ENCODE data around the gene ZFR.
"Not testable (repeated sequence)": the region's sequence is repeated elsewhere in the genome, so short reads cannot be mapped to it uniquely, and the experiment has no call there.

Gene ZFR

DNA sequence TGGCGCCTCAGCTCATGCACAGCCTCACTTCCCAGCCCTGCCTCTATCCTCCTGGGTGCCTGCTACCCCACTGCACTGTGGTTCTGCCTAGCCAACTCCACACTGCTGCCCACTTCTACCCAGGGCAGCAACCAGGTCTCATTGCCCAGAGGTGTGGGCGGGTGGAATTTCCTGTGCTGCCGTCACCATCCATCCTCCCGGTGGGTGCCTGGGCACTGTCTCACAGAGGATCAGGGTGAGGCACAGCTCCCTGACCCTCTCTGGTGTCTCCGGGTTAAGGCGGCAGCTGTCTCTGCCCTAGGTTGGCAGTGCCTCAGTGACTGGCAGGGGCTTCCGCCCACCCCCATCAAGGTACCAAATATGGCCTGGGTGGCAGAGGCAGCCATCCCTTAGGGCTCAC is 127.5 kb downstream of the ZFR start:
- no peak for DNase-seq

- DNase-seq, result no peak
Observed at GRCh38 chr5:32315221-32316014, 129.1 kb downstream of the ZFR start.

- DNase-seq, result no peak
Observed at GRCh38 chr5:32314658-32315057, 129.9 kb downstream of the ZFR start.

- not testable (repeated sequence) for DNase-seq
Observed at GRCh38 chr5:32314152-32314488, 130.4 kb downstream of the ZFR start.

- peak; percentile 99 for DNase-seq
Observed at GRCh38 chr5:32312595-32313332, 131.8 kb downstream of the ZFR start, which contains the start of gene MTMR12. Gene MTMR12, minus strand, starts transcription at chr5:32312939. Its CDS starts 101 bp downstream, at chr5:32312838.

- DNase-seq, result peak; percentile 24
Observed at GRCh38 chr5:32312197-32312594, 132.3 kb downstream of the ZFR start.

- DNase-seq, result no peak
Observed at GRCh38 chr5:32311404-32312196, 132.9 kb downstream of the ZFR start.

GRCh38 chr5:32309761-32310160 is 134.8 kb downstream of the ZFR start:
- DNase-seq, result no peak

GRCh38 chr5:32308946-32309345 is 135.6 kb downstream of the ZFR start:
- DNase-seq, result no peak

- DNase-seq, result no peak
Observed at GRCh38 chr5:32307769-32308194, 136.8 kb downstream of the ZFR start.

- DNase-seq, result no peak
Observed at GRCh38 chr5:32304622-32305021, 139.9 kb downstream of the ZFR start.
